Thyroid gland (tissue), 4 donors: ENCODE data around the gene ZNF555.

Source experiments
- POLR2A ChIP-seq, 2 donors: fragments of 450-650 bp; IDR thresholded peaks; one replicate each; pipeline ENCODE4 v1.6.1; 2017; ENCODE audit warnings: antibody characterized with exemption in 2 of 2, mild to moderate bottlenecking in 2 of 2, moderate library complexity in 1 of 2
- TF ChIP-seq, protein P1 (sequence below), 6 experiments: fragments of 200-600 bp in 3 of 6; fragments of 450-650 bp in 3 of 6; sonication (generic) in 3 of 6; IDR thresholded peaks; one replicate each; pipeline ENCODE4 v1.5.1; 2016 to 2019; ENCODE audit warnings: antibody characterized with exemption in 6 of 6, mild to moderate bottlenecking in 2 of 6, inconsistent platforms in 1 of 6, moderate library complexity in 1 of 6

GRCh38 chr19:2845107-2845506 is 3.8 kb downstream of the ZNF555 start:
- TF ChIP-seq, protein P1, sequence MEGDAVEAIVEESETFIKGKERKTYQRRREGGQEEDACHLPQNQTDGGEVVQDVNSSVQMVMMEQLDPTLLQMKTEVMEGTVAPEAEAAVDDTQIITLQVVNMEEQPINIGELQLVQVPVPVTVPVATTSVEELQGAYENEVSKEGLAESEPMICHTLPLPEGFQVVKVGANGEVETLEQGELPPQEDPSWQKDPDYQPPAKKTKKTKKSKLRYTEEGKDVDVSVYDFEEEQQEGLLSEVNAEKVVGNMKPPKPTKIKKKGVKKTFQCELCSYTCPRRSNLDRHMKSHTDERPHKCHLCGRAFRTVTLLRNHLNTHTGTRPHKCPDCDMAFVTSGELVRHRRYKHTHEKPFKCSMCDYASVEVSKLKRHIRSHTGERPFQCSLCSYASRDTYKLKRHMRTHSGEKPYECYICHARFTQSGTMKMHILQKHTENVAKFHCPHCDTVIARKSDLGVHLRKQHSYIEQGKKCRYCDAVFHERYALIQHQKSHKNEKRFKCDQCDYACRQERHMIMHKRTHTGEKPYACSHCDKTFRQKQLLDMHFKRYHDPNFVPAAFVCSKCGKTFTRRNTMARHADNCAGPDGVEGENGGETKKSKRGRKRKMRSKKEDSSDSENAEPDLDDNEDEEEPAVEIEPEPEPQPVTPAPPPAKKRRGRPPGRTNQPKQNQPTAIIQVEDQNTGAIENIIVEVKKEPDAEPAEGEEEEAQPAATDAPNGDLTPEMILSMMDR (IDR thresholded peaks at IDR 0.05): no peak
- TF ChIP-seq POLR2A (IDR thresholded peaks at IDR 0.05): no peak
